SK-N-MC (cell line): Measurements from ENCODE around the gene SLC35F1.

Experiments
- EZH2 ChIP-seq: fragments of 200-600 bp; sonication (generic); IDR thresholded peaks from one replicate; pipeline ENCODE4 v1.6.1; 2017; ENCODE audit warnings: antibody characterized with exemption
- FOXP2 ChIP-seq: optimal IDR thresholded peaks from 2 replicates; pipeline ENCODE3; 2011; ENCODE audit warnings: mild to moderate bottlenecking, moderate library complexity; ENCODE audit not compliant: insufficient read depth; ENCODE audit errors: extremely low read length, control extremely low read depth
- POLR2AphosphoS5 ChIP-seq: IDR thresholded peaks from 2 replicates; pipeline ENCODE4 v1.6.1; 2012; ENCODE audit warnings: mild to moderate bottlenecking, low read depth, low read length, borderline replicate concordance

DNA sequence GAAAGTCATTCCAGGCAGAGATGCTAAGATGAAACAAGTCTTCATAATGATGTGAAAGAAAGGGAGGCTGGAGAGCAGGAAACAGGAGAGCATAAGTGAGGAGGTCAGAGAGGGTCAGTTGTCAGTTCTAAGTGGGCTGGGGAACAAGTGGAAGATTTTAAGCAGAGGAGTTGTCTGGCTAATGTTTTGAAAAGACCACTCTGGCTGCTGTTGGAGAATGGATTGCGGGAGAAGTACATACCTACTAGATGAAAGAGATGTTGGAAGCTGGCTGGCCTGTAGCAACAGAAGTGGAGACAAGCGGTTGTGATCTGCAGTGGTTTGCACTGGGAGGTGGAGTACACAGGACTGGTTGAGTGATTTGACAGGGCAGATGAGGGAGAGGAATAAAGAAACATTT is 10.1 kb downstream of the SLC35F1 start:
- TF ChIP-seq EZH2: no peak
- no peak for TF ChIP-seq POLR2AphosphoS5
- TF ChIP-seq FOXP2: no peak
